ENCODE data around the gene SLC15A3. TPM values are rescaled to one million over a fixed set of nuclear protein-coding genes. Genes with fewer than 3 reads are reported as not detected.

SLC15A3 gene
- total and polyA plus RNA-seq, 2 experiments from 2014 or later: 14.2 to 15.8 TPM

DNA sequence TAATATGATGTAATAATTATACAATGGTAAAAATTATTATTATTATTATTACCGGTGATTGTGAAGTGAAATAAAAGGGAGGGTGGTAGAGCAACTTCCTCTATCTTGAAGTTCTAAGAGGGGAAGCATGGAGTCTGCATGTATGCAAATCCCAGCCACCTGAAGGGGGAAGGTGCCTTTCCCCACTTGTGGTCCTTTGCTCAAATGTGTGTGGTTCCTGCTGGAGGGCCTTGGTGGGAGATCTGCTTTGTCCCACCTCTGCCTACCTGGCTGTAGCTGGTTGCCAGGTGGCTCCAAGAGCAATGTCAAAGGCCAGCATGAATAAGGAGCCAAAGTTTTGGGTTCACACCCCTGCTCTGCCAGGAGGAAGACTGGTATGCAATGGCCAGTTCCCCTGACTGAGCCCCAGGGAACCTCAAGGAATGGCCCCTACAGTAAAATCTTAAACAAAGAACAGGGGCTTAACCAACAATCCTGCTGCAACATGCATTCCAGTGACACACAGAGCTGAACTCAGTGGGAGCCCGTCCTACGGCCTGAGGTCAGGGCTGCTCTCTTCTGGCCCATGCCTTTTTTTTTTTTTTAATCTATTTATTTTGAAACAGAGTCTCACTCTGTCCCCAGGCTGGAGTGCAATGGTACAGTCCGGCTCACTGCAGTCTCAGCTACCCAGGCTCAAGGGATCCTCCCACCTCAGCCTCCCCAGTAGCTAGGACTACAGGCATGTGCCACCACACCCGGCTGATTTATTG, 19.2 kb downstream of the SLC15A3 start:
- Histone ChIP-seq H4K20me1 (replicated peaks; ENCODE audit: insufficient read depth) (peaks cover 4% of the 10 kb centered on the region; the same call in 1 of the 2 replicates), H3K4me3 (no peak overlapping the region), H3K4me2 (no peak overlapping the region), H3K27me3 (ENCODE audit: insufficient read depth) (no peaks in the 10 kb centered on the region), H3K4me1 (ENCODE audit: insufficient read depth) (no peaks in the 10 kb centered on the region), H3K79me2 (replicated peaks; ENCODE audit: insufficient read depth) (no peaks in the 10 kb centered on the region), H3K27ac (ENCODE audit: low read depth) (no peak overlapping the region), H3F3A (replicated peaks; ENCODE audit: low read depth) (no peaks in the 10 kb centered on the region), H3K9me2 (ENCODE audit: insufficient read depth) (no peaks in the 10 kb centered on the region), H2AFZ (no peak overlapping the region), H3K36me3 (ENCODE audit: insufficient read depth) (0 out of 2 replicates have a peak, but pooled peaks cover 6% of the 10 kb centered on the region)
- H3K4me3 Mint-ChIP-seq: no peak overlapping the region
- no peak overlapping the region for H3K27ac Mint-ChIP-seq
- DNase-seq (ENCODE audit: low spot score) (no peak), ATAC-seq (peak; percentile 38)
- 0 out of 3 replicates have a peak, but pooled peaks cover 8% of the 10 kb centered on the region for H3K4me1 Mint-ChIP-seq
- H3K9me3 Mint-ChIP-seq: no peaks in the 10 kb centered on the region
- TF ChIP-seq STAT1 (IDR thresholded peaks at IDR 0.05; ENCODE audit: unreplicated experiment) (no peak), JUNB (IDR thresholded peaks at IDR 0.05; ENCODE audit: unreplicated experiment) (no peak), EZH2 (IDR thresholded peaks at IDR 0.05; ENCODE audit: low read depth, unreplicated experiment) (no peak), POLR2AphosphoS5 (IDR thresholded peaks at IDR 0.05; ENCODE audit: low read depth) (no peak)
- TF ChIP-seq, protein P1, sequence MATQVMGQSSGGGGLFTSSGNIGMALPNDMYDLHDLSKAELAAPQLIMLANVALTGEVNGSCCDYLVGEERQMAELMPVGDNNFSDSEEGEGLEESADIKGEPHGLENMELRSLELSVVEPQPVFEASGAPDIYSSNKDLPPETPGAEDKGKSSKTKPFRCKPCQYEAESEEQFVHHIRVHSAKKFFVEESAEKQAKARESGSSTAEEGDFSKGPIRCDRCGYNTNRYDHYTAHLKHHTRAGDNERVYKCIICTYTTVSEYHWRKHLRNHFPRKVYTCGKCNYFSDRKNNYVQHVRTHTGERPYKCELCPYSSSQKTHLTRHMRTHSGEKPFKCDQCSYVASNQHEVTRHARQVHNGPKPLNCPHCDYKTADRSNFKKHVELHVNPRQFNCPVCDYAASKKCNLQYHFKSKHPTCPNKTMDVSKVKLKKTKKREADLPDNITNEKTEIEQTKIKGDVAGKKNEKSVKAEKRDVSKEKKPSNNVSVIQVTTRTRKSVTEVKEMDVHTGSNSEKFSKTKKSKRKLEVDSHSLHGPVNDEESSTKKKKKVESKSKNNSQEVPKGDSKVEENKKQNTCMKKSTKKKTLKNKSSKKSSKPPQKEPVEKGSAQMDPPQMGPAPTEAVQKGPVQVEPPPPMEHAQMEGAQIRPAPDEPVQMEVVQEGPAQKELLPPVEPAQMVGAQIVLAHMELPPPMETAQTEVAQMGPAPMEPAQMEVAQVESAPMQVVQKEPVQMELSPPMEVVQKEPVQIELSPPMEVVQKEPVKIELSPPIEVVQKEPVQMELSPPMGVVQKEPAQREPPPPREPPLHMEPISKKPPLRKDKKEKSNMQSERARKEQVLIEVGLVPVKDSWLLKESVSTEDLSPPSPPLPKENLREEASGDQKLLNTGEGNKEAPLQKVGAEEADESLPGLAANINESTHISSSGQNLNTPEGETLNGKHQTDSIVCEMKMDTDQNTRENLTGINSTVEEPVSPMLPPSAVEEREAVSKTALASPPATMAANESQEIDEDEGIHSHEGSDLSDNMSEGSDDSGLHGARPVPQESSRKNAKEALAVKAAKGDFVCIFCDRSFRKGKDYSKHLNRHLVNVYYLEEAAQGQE (IDR thresholded peaks at IDR 0.05; ENCODE audit: unreplicated experiment): no peak
- H3K36me3 Mint-ChIP-seq (ENCODE audit: low read depth): peaks cover 48% of the 10 kb centered on the region
- peaks cover 2% of the 10 kb centered on the region for H3K27me3 Mint-ChIP-seq (ENCODE audit: insufficient read depth, low read depth, poor library complexity)

DNA sequence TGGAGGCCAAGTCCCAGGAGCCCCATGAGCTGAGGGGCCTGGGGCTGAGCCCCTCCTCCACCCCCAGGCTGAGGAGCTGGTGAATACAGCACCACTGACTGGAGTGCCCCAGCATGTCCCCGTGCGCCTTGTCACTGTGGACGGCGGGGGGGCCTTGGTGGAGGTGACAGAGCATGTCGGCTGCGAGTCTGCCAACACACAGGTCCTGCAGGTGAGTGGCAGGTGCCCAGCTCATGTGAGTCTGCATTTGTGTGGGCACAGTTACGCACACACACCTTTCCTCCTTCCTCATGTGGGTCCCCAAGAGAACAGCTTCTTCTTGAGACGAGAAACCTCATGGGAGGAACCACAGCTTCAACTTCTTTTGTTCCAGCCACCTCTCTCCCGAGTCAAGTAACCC, 20.1 kb downstream of the SLC15A3 start:
- peaks cover 4% of the 10 kb centered on the region; the same call in 1 of the 2 replicates for H4K20me1 ChIP-seq (replicated peaks; ENCODE audit: insufficient read depth)
- H3K27ac Mint-ChIP-seq: no peak overlapping the region
- no peaks in the 10 kb centered on the region for H3F3A ChIP-seq (replicated peaks; ENCODE audit: low read depth)
- no peak overlapping the region for H3K4me3 ChIP-seq
- H3K27ac ChIP-seq (ENCODE audit: low read depth): no peak overlapping the region
- no peak overlapping the region for H3K4me2 ChIP-seq
- H3K4me1 Mint-ChIP-seq: 0 out of 3 replicates have a peak, but pooled peaks cover 8% of the 10 kb centered on the region
- H3K4me1 ChIP-seq (ENCODE audit: insufficient read depth): no peaks in the 10 kb centered on the region
- H3K27me3 ChIP-seq (ENCODE audit: insufficient read depth): no peaks in the 10 kb centered on the region
- peaks cover 2% of the 10 kb centered on the region for H3K27me3 Mint-ChIP-seq (ENCODE audit: insufficient read depth, low read depth, poor library complexity)
- H2AFZ ChIP-seq: no peak overlapping the region
- no peaks in the 10 kb centered on the region for H3K9me3 Mint-ChIP-seq
- ATAC-seq (no peak), DNase-seq (ENCODE audit: low spot score) (no peak)
- H3K36me3 ChIP-seq (ENCODE audit: insufficient read depth): 0 out of 2 replicates have a peak, but pooled peaks cover 6% of the 10 kb centered on the region
- peaks cover 51% of the 10 kb centered on the region for H3K36me3 Mint-ChIP-seq (ENCODE audit: low read depth)
- no peak overlapping the region for H3K4me3 Mint-ChIP-seq
- H3K79me2 ChIP-seq (replicated peaks; ENCODE audit: insufficient read depth): no peaks in the 10 kb centered on the region
- no peaks in the 10 kb centered on the region for H3K9me2 ChIP-seq (ENCODE audit: insufficient read depth)
- TF ChIP-seq JUNB (IDR thresholded peaks at IDR 0.05; ENCODE audit: unreplicated experiment) (no peak), EZH2 (IDR thresholded peaks at IDR 0.05; ENCODE audit: low read depth, unreplicated experiment) (no peak), POLR2AphosphoS5 (IDR thresholded peaks at IDR 0.05; ENCODE audit: low read depth) (no peak), ZNF331 (CRISPR knock-in tag; IDR thresholded peaks at IDR 0.05; ENCODE audit: low read depth) (no peak), CREB1 (CRISPR knock-in tag; IDR thresholded peaks at IDR 0.05; ENCODE audit: low read depth) (no peak), NANOG (IDR thresholded peaks at IDR 0.05; ENCODE audit: borderline replicate concordance) (no peak)
- TF ChIP-seq, protein P2, sequence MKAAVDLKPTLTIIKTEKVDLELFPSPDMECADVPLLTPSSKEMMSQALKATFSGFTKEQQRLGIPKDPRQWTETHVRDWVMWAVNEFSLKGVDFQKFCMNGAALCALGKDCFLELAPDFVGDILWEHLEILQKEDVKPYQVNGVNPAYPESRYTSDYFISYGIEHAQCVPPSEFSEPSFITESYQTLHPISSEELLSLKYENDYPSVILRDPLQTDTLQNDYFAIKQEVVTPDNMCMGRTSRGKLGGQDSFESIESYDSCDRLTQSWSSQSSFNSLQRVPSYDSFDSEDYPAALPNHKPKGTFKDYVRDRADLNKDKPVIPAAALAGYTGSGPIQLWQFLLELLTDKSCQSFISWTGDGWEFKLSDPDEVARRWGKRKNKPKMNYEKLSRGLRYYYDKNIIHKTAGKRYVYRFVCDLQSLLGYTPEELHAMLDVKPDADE (IDR thresholded peaks at IDR 0.05): no peak
- TF ChIP-seq, protein P3, sequence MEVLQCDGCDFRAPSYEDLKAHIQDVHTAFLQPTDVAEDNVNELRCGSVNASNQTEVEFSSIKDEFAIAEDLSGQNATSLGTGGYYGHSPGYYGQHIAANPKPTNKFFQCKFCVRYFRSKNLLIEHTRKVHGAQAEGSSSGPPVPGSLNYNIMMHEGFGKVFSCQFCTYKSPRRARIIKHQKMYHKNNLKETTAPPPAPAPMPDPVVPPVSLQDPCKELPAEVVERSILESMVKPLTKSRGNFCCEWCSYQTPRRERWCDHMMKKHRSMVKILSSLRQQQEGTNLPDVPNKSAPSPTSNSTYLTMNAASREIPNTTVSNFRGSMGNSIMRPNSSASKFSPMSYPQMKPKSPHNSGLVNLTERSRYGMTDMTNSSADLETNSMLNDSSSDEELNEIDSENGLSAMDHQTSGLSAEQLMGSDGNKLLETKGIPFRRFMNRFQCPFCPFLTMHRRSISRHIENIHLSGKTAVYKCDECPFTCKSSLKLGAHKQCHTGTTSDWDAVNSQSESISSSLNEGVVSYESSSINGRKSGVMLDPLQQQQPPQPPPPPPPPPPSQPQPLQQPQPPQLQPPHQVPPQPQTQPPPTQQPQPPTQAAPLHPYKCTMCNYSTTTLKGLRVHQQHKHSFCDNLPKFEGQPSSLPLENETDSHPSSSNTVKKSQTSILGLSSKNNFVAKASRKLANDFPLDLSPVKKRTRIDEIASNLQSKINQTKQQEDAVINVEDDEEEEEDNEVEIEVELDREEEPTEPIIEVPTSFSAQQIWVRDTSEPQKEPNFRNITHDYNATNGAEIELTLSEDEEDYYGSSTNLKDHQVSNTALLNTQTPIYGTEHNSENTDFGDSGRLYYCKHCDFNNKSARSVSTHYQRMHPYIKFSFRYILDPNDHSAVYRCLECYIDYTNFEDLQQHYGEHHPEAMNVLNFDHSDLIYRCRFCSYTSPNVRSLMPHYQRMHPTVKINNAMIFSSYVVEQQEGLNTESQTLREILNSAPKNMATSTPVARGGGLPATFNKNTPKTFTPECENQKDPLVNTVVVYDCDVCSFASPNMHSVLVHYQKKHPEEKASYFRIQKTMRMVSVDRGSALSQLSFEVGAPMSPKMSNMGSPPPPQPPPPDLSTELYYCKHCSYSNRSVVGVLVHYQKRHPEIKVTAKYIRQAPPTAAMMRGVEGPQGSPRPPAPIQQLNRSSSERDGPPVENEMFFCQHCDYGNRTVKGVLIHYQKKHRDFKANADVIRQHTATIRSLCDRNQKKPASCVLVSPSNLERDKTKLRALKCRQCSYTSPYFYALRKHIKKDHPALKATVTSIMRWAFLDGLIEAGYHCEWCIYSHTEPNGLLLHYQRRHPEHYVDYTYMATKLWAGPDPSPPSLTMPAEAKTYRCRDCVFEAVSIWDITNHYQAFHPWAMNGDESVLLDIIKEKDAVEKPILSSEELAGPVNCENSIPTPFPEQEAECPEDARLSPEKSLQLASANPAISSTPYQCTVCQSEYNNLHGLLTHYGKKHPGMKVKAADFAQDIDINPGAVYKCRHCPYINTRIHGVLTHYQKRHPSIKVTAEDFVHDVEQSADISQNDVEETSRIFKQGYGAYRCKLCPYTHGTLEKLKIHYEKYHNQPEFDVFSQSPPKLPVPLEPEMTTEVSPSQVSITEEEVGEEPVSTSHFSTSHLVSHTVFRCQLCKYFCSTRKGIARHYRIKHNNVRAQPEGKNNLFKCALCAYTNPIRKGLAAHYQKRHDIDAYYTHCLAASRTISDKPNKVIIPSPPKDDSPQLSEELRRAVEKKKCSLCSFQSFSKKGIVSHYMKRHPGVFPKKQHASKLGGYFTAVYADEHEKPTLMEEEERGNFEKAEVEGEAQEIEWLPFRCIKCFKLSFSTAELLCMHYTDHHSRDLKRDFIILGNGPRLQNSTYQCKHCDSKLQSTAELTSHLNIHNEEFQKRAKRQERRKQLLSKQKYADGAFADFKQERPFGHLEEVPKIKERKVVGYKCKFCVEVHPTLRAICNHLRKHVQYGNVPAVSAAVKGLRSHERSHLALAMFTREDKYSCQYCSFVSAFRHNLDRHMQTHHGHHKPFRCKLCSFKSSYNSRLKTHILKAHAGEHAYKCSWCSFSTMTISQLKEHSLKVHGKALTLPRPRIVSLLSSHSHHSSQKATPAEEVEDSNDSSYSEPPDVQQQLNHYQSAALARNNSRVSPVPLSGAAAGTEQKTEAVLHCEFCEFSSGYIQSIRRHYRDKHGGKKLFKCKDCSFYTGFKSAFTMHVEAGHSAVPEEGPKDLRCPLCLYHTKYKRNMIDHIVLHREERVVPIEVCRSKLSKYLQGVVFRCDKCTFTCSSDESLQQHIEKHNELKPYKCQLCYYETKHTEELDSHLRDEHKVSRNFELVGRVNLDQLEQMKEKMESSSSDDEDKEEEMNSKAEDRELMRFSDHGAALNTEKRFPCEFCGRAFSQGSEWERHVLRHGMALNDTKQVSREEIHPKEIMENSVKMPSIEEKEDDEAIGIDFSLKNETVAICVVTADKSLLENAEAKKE (CRISPR knock-in tag; IDR thresholded peaks at IDR 0.05): no peak
